GM19043 (cell line): ENCODE measurements around the gene TPSAB1.
"Not testable (repeated sequence)": the region's sequence is repeated elsewhere in the genome, so short reads cannot be mapped to it uniquely, and the experiment has no call there.

Source experiments
- ATAC-seq: cut with Tn5 transposase; IDR thresholded peaks from one replicate; pipeline ENCODE4 v1.9.1; 2021; ENCODE audit warnings: low read depth; ENCODE audit not compliant: unreplicated experiment

Gene TPSAB1

DNA sequence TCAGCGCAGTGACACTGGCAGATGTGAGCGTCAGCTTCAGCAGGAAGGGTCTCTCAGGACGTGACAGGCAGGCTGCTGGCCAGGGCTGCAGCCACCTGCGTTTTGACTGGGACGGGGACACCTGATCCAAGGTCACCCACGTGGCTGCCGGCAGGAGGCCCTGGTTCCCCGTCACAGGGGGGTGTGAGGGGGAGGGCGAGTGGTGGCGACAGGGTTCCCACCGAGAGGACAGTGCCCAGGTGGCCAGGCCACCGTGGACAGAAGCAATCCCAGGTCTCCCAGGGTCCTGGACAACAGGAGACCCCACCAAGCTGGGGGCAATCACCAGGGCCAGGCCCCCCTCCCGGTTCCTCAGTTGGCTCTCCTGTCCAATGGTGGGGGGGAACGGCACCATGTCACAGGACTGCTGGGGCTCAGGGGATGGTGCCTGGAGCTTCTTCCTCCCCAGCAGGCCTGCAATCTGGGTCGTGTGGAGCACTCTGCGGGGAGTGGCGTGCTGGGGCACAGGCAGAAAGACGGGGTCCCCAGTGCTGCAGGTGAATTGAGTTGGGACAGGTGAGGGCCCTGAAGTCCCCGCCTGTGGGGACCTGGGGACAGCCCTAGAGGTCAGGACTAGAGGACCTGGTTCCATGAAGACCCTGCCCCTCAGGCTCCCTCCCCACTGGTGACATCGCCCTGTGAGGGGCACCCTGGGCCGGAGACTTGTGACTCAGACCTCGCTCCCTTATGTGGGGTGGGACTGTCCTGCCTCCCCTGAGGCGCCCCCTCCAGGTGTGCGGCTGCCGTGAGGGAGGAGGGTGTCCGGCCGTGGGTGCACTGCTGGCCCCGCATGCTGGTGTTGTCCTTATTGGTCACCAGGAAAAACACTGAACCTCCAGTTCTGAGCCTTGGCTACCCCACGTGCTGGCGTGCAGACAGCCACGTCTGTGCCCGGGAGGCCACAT lies 3.7 kb downstream of the TPSAB1 start:
- not testable (repeated sequence) for ATAC-seq

DNA sequence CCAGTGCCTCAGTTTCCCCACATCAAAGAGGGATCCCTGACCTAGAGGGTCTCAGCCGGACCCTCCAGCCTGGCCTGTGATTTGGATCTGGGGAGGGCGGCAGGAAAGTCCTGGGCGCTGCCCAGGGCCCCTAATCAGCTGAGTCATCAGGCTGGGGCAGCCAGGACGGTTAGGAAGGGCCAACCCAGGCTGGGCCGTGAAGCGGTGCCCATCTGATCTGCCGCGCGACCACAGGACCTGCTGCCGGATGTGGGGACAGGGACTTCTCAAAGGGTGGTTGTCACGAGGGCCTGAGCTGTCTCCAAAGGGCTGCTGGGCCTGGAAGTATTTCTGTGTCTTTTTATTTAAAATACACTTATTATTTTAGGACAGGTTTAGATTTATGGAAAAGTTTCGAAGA lies 4.4 kb downstream of the TPSAB1 start:
- no peak for ATAC-seq

DNA sequence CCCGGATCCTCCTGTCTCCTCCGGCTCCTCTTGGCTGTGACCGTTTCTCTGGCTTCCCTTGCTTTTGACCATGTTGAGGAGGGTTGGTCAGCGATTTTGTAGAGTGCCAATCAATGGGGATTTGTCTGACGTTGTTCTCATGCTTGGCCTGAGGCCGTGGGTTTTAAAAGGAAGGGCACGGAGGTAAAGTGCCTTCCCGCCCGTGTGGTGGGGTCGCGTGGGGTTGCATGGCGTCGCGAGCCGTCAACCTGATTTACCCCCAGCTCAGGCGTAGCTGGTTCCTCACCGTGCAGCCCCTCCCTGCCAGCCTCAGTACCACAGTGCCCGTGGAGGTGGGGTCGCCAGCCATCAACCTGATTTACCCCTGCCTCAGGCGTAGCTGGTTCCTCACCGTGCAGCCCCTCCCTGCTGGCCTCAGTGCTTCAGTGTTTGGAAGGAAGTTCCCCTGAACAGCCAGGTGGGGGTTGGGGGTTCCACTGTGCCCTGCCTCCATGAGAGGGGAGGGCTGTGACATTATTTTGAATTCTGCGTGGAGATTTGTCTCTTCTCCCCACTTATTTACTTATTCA lies 5.0 kb downstream of the TPSAB1 start:
- ATAC-seq = no peak

DNA sequence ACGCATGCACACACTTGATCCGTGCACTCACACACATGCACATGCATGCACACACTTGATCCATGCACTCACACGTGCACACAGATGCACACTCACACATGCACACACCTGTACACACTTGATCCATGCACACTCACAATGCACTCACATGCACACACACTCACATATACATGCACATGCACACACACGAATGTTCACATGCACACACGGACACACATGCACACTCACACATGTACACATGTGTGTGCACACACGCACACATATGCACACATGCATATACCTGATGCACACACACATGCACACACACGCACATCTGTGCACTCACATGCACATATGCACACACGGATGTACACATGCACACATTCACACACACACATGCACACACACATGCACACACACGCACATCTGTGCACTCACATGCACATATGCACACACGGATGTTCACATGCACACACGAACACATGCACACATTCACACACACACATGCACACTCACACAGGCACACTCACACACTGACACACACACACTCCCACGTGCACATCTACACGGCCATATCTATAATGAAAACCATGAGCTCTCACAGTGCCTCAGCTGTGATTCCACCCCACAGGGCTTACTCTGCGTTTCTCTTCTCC lies 7.5 kb downstream of the TPSAB1 start:
- not testable (repeated sequence) for ATAC-seq

DNA sequence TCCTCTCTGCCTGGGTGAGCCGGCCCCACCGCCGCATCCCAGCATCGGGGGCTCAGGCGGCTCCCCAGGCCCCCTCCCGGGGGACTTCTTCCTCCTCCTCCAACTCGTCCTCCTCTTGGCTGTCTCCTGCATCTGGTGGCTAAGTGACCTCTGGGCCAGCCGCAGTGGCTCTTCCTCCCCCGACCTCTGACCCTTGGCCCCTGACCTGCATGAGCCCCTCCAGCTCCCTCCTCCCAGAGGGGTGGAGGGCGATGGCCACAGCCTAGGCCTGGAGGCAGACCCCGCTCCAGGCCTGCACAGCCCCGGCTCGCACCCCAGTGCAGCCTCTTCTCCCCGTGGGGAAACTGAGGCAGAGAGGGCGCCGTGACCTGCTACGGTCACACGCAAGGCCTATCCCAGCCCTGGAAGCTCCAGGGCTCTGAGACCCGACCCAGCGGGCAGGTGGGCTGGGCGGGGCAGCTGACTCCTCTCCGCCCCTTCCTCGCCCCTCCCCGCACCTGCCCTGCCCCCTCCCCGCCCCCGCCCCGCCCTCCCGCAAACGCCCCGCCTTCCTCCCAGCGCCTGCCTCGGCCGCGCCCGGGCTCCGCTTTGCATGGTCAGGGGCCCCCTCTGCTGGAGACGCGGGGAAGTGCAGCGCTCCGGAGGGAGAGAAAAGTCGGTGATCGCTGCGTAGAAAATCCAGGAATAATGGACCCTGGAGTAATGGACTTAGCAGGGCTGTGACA lies 8.7 kb downstream of the TPSAB1 start:
- ATAC-seq = not testable (repeated sequence)

DNA sequence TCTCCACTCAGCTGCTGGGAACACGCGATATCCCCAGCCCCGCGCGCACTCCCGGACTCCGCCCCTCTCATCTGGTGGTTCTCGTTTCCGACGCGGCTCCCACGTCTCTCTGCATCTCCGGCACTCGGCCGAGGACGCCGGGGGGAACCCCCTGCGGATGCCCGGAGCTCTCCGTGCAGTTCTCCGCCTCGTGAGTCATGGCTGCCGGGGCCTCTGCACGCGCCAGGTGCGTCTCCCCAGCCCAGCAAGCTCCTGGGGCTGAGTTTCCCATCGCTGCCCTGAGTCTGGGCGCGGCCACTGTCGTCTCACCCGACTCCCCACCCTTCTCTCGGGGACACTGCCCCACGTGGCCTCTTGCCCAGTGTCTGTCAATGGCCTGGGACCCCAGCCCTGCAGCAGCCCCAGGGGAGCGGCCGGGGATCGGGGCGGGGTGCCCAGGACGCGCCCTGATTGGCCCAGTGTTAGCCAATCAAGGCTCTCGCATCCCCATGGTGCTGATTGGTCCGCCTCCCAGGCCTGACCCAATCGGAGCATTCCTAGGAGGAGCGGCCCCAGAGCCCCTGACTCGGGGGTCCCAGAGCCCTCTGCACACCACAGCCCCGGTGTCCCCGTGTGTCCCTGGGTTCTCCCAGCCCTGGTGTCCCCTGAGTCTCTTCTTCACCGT lies 13.3 kb downstream of the TPSAB1 start:
- ATAC-seq = not testable (repeated sequence)

DNA sequence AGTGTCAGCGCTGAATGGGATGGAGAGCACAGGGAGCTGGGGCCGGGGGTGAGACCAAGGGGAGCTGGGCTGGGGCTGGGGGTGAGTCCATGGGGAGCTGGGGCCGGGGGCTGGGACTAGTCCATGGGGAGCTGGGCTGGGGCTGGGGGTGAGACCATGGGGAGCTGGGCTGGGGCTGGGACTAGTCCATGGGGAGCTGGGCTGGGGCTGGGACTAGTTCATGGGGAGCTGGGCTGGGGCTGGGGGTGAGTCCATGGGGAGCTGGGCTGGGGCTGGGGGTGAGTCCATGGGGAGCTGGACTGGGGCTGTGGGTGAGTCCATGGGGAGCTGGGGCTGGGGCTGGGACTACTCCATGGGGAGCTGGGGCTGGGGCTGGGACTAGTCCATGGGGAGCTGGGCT lies 14.3 kb downstream of the TPSAB1 start:
- ATAC-seq = not testable (repeated sequence)

DNA sequence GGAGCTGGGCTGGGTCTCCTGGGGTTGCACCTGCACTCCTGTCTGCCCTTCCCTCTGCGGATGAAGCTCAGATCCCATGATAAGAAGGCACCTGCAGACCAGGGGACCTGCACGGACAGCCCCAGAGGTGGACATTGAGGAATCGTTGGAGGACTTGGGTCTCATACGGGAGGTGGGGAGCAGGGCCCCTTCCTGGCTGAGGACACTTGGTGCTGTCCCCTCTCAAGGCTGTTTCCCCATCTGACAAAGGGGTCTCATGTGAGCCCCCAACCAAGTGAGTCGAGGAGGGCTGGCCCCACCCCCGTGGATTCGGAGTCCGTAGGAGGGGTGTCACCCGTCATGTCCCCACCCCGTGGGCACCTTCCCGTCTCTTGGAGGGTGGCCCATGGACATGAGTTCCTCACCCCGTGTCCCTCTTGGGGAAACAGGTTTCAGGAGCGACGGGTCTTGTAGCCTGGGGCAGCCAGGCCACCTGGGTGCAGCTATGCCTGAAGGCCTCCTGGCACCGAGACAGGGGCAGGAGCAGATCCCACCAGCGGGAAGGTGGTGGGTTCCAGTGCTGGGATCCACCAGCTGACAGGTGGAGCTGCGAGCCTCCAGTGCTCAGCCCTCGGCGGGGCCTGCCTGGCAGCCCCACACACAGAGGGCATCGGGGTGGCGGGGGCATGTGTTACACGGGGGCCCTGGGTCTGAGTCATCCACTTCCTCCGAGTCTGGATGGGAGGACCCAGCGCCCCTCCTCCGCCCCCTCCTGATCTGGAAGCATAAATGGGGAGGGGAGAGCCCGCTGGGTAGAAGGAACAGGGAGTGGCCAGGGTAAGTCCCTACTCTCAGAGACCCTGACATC lies 15.0 kb downstream of the TPSAB1 start, which contains the start of gene TPSD1:
Gene TPSD1, plus strand, starts transcription at position 794 of the 847 bp plus-strand sequence. CDS start 212 bp downstream, outside the sequence.
- ATAC-seq = not testable (repeated sequence)

DNA sequence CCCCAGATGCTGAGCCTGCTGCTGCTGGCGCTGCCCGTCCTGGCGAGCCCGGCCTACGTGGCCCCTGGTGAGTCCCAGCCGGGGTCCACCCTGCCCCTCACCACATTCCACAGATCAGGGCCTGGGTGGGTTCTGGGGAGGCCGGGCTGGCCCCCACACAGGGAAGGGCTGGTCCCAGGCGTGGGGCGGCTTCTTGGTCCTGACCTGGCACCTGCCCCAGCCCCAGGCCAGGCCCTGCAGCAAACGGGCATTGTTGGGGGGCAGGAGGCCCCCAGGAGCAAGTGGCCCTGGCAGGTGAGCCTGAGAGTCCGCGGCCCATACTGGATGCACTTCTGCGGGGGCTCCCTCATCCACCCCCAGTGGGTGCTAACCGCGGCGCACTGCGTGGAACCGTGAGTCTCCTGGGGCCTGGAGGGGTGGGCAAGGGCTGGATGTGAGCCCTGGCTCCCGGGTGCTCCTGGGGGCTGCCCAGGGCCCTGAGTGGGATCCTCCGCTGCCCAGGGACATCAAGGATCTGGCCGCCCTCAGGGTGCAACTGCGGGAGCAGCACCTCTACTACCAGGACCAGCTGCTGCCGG lies 15.9 kb downstream of the TPSAB1 start:
- not testable (repeated sequence) for ATAC-seq

DNA sequence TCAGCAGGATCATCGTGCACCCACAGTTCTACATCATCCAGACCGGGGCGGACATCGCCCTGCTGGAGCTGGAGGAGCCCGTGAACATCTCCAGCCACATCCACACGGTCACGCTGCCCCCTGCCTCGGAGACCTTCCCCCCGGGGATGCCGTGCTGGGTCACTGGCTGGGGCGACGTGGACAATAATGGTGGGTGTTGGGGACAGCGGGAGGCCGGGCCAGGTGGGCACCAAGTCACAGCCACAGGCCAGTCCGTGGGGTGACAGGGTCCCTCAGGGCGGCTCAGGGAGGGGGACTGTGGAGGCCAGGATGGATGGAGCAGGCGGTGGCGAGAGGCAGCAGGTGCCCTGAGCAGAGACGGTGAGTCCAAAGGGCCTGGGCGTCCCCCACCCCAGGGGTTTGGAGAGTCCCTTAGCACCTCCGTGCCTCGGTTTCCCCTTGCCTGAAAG lies 16.4 kb downstream of the TPSAB1 start:
- no peak for ATAC-seq

DNA sequence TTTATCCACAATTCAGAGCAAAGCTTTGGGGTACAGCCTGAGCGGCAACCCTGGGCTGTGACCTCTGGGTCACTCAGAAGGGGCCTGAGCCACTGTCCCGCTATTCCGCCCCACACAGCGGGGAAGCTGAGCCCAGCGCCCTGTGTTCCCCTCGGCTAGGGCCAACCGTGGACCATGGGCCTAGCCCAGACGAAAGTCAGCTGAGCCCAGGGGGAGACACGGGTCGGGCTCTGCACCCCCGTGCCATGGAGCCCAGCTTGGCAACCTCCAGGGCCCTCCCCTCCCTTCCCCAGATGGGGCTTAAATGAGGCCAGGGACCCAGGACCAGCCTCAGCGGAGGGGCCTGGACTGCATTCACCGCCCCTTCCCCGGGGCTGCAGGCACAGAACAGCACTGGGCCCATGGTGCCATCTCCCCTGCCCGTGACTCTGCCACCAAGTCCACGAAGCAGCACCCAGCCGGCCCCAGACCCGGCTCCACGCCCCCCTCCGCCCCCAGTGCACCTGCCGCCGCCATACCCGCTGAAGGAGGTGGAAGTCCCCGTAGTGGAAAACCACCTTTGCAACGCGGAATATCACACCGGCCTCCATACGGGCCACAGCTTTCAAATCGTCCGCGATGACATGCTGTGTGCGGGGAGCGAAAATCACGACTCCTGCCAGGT lies 17.2 kb downstream of the TPSAB1 start:
- no peak for ATAC-seq

DNA sequence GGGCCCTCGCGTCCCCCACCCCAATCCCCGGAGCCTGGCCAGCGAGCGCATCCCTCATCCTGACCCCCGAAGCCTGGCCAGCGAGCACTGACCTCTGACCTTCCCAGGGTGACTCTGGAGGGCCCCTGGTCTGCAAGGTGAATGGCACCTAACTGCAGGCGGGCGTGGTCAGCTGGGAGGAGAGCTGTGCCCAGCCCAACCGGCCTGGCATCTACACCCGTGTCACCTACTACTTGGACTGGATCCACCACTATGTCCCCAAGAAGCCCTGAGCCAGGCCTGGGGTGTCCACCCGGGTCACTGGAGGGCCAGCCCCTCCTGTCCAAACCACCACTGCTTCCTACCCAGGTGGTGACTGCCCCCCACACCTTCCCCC lies 17.7 kb downstream of the TPSAB1 start:
- ATAC-seq = no peak

DNA sequence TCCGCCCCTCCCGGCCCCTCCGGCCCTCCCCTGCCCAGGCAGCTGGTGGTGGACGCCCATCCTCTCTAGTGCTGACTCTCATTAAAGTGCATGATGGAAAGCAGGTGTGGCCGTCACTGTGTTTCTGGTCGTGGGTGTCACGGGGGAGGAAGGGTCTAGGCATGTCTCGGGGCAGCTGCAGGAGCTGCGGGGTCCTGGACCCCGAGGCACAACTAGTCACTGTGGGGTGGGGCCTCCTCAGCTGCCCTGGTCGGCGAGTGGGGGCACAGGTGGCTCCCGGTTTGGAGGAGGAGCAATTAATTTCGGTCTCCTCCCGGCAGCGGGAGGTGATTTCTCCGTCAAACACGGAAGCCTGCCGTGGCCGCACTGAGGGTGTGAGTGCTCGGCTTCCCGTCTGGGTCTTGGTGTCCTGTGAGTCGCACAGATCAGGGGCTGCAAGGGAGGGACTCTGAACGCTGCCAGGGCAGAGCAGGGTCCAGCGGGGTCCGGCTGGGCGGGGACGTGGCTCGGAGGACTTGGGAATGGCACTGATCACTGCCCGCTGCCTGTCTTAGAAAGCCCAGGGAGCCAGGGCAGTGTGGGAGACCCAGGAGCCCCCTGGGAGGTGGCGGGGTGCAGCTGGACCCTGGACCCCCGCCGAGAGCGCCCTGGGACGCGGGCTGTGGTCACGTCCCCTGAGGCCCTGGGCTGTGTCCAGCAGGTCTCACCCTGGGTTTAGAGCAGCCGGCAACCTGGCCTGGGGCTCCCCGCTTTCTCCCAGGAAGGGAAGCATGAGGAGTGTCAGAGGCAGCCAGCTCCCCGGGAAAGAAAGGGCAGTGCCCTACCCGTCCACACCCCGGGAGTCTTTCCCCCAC lies 18.6 kb downstream of the TPSAB1 start:
- ATAC-seq = no peak

DNA sequence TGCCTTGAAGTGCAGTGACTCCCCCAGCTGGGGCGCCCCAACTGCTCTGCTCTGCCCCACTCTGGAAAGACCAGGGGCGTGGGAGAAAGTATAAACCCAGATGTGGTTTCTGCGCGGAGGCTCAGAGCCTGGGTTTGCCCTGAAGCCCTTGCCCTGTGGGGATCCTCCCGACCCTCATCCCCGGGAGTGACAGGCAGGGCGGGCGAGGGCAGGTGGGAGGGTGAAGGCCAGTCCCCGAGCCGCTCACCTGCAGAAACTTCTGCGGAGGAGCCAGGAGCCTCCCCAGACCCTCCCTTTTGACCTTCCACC lies 19.2 kb downstream of the TPSAB1 start:
- ATAC-seq = no peak

DNA sequence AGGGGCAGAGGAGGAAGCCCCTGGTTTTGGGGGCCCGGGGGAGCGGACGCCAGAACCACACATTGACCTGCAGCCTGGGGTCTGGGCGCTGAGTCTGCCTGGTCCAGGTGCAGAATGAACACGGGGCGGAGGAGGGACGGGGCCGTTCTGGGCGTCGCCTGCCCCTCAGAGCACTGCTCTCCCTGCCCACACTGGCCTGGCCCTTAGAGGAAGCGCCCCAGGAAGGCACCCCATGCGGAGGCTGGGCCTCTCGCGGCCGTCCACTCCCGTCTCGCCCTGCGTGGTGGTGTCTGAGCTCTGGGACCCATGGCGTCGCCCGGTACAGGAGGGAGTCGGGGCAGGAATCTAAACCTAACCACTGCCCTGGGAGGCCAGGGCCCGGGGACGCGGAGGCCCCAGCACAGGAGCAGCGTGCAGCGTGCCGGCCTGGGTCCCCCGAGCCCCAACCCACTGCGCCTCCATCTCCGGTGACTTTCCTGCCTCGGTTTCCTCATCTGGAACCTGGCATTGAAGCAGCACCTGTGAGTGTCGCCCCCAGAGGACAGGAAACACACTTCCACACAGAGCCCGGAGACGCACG lies 19.7 kb downstream of the TPSAB1 start:
- no peak for ATAC-seq

DNA sequence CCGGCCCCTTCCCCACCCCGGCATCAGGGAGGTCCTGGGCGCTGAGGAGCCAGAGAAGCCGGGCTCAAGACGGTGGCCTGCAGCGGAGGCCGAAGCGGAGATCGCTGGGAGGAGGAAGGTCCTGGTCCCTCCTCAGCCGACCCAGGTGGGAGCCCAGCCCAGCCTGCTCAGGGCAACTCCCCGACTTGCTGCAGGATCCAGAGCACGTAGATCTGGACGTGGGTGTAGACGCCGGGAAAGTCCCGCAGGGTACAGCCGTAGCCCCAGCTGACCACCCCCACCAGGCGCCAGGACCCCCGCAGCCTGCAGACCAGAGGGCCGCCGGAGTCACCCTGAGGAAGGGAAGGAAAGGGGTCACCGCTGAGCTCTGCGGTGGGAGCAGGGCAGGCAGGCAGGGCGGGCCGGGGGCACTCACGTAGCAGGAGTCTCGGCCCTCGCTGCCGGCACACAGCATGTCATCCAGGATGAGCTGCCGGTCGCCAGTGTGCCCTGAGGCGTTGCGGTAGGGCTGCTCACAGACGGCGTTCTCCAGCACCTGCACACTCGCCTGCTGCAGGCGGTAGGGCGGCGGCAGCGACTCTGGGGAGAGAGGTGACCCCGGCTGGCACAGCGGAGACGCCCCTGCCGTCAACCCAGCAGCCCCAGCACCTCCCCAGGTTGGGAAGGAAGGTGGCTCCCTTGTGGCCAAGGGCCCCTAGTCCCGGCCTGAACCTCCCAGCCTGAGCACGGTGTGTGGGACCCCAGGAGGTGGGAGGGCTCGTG lies 20.8 kb downstream of the TPSAB1 start:
- ATAC-seq = no peak
